ENCODE data around the gene GHDC.
"Not testable (repeated sequence)": the region's sequence is repeated elsewhere in the genome, so short reads cannot be mapped to it uniquely, and the experiment has no call there.

GHDC gene

GRCh38 chr17:42219280-42219679, 25.0 kb upstream of the GHDC start:
- ATAC-seq, H3K27me3 Mint-ChIP-seq, H3K4me3 Mint-ChIP-seq: not testable (repeated sequence)

GRCh38 chr17:42214156-42214555, 19.9 kb upstream of the GHDC start:
- no peak for ATAC-seq

More at GRCh38 chr17:42219280-42219679, 25.0 kb upstream of the GHDC start:
- DNase-seq, H3K9me3 Mint-ChIP-seq, H3K27ac Mint-ChIP-seq, H3K4me1 Mint-ChIP-seq: not testable (repeated sequence)

DNA sequence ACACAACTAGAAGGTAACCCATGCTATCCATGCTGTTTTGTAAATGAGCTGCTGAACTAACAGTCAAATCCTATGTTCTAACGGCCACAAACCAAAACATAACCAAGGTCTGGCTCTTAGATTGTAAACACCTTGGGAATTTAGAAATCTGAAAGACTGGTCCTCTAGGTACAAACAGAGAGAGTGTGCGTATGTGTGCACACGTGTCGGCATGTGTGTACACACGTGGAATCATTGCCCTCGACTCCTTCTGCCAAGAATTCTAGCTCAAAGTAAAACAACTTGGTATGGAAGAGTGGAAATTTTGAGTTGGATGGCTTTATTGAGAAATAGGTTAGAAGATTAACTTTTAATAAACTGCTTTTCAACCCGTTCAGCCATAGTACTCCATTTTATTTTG, 18.1 kb upstream of the GHDC start:
- no peaks in the 10 kb centered on the region for H3K27me3 Mint-ChIP-seq
- H3K4me3 Mint-ChIP-seq, result no peak overlapping the region
- no peak overlapping the region for H3K27ac Mint-ChIP-seq
- no peaks in the 10 kb centered on the region for H3K9me3 Mint-ChIP-seq
- ATAC-seq (no peak), DNase-seq (no peak)
- H3K4me1 Mint-ChIP-seq, result no peaks in the 10 kb centered on the region

More at GRCh38 chr17:42214156-42214555, 19.9 kb upstream of the GHDC start:
- Mint-ChIP-seq H3K9me3 (no peaks in the 10 kb centered on the region), H3K27ac (no peak overlapping the region), H3K4me1 (no peaks in the 10 kb centered on the region), H3K4me3 (no peak overlapping the region), H3K27me3 (no peaks in the 10 kb centered on the region)
- DNase-seq, result no peak

- H3K4me1 Mint-ChIP-seq, H3K9me3 Mint-ChIP-seq, ATAC-seq, DNase-seq, H3K27me3 Mint-ChIP-seq, H3K4me3 Mint-ChIP-seq, H3K27ac Mint-ChIP-seq: not testable (repeated sequence)
These were observed 17.6 kb upstream of the GHDC start for GRCh38 chr17:42211921-42212341.

DNA sequence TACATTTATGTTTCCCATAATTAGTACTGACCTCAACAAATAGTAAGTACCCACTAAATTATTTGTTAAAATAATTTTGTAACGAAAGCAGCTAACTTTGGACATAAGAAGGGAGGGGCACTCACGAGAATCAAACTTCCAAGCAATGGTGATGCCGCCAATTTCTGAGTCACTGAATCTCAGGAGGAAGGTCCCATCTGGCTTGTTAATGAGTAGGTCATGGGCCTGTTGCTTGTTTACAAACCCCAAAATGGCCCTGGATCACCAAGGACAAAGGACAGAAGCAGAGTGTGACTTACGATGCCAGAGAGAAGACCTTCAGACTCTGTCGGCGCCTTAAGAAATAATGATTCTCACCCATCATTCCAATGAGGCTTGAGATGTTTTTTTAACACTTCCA, 15.8 kb upstream of the GHDC start:
- no peak for DNase-seq
- H3K4me1 Mint-ChIP-seq, result no peaks in the 10 kb centered on the region
- ATAC-seq, result no peak
- no peak overlapping the region for H3K4me3 Mint-ChIP-seq
- no peaks in the 10 kb centered on the region for H3K27me3 Mint-ChIP-seq
- no peaks in the 10 kb centered on the region for H3K9me3 Mint-ChIP-seq
- H3K27ac Mint-ChIP-seq, result no peak overlapping the region

- not testable (repeated sequence) for H3K4me3 Mint-ChIP-seq, H3K27me3 Mint-ChIP-seq, H3K4me1 Mint-ChIP-seq, ATAC-seq, H3K9me3 Mint-ChIP-seq, DNase-seq
- H3K27ac Mint-ChIP-seq, result peak overlapping the region in 1 of 2 donors; percentile 76
These were observed 11.9 kb upstream of the GHDC start for GRCh38 chr17:42206153-42206612.

- ATAC-seq (no peak), DNase-seq (no peak)
- Mint-ChIP-seq H3K4me3 (no peak overlapping the region), H3K27ac (peak overlapping the region in 1 of 2 donors; percentile 78), H3K27me3 (no peaks in the 10 kb centered on the region), H3K9me3 (no peaks in the 10 kb centered on the region), H3K4me1 (peaks cover 7% of the 10 kb centered on the region)
These were observed 9.1 kb upstream of the GHDC start for GRCh38 chr17:42203354-42203753.

DNA sequence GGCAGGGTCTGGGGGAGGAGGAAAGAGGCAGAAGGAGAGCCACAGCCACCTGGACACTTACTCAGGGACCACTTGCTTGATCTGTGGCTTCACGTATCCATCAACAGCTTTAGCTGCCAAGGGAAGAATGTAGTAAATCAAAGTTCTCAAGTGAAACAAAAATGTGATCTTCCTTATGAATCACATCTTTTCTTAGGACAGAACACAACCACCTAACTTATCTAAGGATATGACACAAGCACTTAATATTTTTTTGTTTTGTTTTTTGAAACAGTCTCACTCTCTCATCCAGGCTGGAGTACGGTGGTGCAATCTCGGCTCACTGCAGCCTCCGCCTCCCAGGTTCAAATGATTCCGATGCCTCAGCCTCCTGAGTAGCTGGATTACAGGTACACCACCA, 8.4 kb upstream of the GHDC start:
- H3K4me3 Mint-ChIP-seq, result no peak overlapping the region
- DNase-seq, result no peak
- no peak for ATAC-seq
- peaks cover 7% of the 10 kb centered on the region for H3K4me1 Mint-ChIP-seq
- H3K27ac Mint-ChIP-seq, result peak overlapping the region in 1 of 2 donors; percentile 78
- no peaks in the 10 kb centered on the region for H3K27me3 Mint-ChIP-seq
- H3K9me3 Mint-ChIP-seq, result no peaks in the 10 kb centered on the region

DNA sequence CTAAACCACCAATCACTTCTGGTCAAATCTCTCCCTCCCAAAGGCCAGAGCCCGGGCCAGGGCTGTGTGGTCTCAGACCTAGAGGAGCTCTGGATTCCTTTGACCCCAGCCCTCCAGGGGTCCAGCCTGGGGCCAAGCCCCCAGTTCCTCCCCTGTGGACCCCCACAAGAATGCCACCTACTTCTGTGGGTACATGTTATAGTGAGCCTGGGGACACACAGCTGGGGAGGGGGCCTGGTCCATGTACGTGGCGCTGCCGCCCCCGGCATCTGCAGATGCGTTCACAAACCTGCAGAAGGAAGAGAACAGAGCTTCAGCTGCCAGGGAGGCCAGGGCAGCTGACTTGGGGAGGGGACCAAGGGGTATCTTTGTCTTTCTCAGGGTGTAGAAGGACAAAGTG, 7.9 kb upstream of the GHDC start:
- no peaks in the 10 kb centered on the region for H3K27me3 Mint-ChIP-seq
- no peaks in the 10 kb centered on the region for H3K9me3 Mint-ChIP-seq
- ATAC-seq (no peak), DNase-seq (no peak)
- H3K4me3 Mint-ChIP-seq, result no peak overlapping the region
- H3K27ac Mint-ChIP-seq, result peak overlapping the region; percentile 10 to 13
- H3K4me1 Mint-ChIP-seq, result peaks cover 7% of the 10 kb centered on the region

GRCh38 chr17:42201458-42201772, 7.1 kb upstream of the GHDC start:
- Mint-ChIP-seq H3K4me1 (peaks cover 7% of the 10 kb centered on the region), H3K9me3 (no peaks in the 10 kb centered on the region), H3K4me3 (no peak overlapping the region), H3K27ac (no peak overlapping the region), H3K27me3 (no peaks in the 10 kb centered on the region)
- no peak for DNase-seq
- ATAC-seq, result no peak

DNA sequence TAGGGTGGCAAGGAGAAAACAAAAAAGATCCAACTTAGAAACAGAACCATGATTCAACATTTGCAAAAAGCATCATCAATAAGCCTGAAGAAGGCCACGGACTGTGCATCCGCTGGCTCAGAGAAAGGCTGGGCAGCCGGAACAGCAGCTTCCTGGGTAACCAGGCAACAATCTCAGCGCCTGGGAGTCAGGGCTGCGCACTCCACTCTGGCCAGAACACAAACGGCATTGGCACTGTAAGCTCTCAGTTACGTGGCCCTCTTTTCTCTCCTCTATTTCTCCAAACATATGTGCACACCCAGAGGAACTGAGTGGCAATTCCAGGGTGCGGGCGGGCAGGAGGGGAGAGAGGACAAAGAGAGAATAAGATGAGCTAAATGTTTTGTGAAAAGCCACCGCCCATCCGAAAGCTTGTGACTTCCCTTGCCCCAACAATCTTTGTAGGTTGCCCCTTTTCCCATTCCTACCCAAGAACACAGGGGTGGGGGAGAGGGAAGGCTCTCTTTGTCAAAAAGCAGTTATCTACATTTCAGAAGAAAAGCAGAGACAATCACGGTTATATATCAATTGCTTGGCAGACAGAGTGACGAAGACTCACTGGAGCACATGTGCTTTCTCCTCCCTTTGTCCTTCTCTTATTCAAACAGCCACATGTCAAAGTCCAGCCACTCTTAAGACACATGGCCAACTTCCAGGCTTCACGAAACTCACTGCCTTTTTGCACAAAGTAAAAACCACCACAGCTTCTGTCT, 6.6 kb upstream of the GHDC start:
- no peak overlapping the region for H3K4me3 Mint-ChIP-seq
- H3K9me3 Mint-ChIP-seq, result no peaks in the 10 kb centered on the region
- ATAC-seq (no peak), DNase-seq (no peak)
- peaks cover 7% of the 10 kb centered on the region for H3K4me1 Mint-ChIP-seq
- H3K27ac Mint-ChIP-seq, result peak overlapping the region in 1 of 2 donors; percentile 55
- no peaks in the 10 kb centered on the region for H3K27me3 Mint-ChIP-seq

GRCh38 chr17:42199416-42200011, 5.2 kb upstream of the GHDC start:
- Mint-ChIP-seq H3K4me3 (no peak overlapping the region), H3K27ac (peak overlapping the region in 1 of 2 donors; percentile 48), H3K9me3 (no peaks in the 10 kb centered on the region), H3K27me3 (no peaks in the 10 kb centered on the region), H3K4me1 (peaks cover 10% of the 10 kb centered on the region)
- ATAC-seq, result no peak
- DNase-seq, result no peak

GRCh38 chr17:42198897-42199296, 4.6 kb upstream of the GHDC start:
- no peaks in the 10 kb centered on the region for H3K27me3 Mint-ChIP-seq
- ATAC-seq (no peak), DNase-seq (no peak)
- peaks cover 15% of the 10 kb centered on the region for H3K4me1 Mint-ChIP-seq
- no peaks in the 10 kb centered on the region for H3K9me3 Mint-ChIP-seq
- H3K4me3 Mint-ChIP-seq, result no peak overlapping the region
- H3K27ac Mint-ChIP-seq, result peak overlapping the region in 1 of 2 donors; percentile 64

DNA sequence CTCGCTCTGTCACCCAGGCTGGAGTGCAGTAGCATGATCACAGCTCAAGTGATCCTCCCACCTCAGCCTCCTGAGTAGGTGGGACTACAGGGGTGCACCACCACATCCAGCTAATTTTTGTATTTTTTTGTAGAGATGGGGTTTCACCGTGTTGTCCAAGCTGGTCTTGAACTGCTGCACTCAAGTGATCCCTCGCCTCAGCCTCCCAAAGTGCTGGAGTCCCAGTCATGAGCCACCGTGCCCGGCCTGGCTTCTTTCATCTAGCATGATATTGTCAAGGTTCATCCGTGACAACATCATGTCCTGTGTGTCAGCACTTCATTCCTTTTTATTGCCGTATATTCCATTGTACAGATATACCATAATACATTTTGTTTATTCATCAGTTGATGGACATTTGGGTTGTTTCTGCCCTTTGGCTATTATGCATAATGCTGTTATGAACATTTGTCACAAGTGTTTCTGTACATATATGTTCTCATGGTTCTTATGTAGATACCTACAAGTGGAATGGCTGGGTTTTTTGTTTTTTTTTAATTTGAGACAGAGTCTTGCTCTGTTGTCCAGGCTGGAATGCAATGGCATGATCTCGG, 3.4 kb upstream of the GHDC start:
- no peak for ATAC-seq
- peak overlapping the region in 1 of 2 donors; percentile 7 for H3K27ac Mint-ChIP-seq

GRCh38 chr17:42193216-42193968, 902 bp downstream of the GHDC start:
- Mint-ChIP-seq H3K4me3 (peak overlapping the region; percentile 89 to 93), H3K4me1 (peaks cover 33% of the 10 kb centered on the region), H3K27me3 (no peaks in the 10 kb centered on the region), H3K27ac (peak overlapping the region; percentile 94 to 97), H3K9me3 (no peaks in the 10 kb centered on the region)
- DNase-seq (no peak), ATAC-seq (no peak)

More for the DNA sequence above, 3.4 kb upstream of the GHDC start:
- H3K27me3 Mint-ChIP-seq, result no peaks in the 10 kb centered on the region
- H3K4me3 Mint-ChIP-seq, result no peak overlapping the region
- no peak for DNase-seq
- H3K4me1 Mint-ChIP-seq, result peaks cover 27% of the 10 kb centered on the region
- H3K9me3 Mint-ChIP-seq, result no peaks in the 10 kb centered on the region
